ENCODE measurements around the gene ESPN.

Gene ESPN

DNA sequence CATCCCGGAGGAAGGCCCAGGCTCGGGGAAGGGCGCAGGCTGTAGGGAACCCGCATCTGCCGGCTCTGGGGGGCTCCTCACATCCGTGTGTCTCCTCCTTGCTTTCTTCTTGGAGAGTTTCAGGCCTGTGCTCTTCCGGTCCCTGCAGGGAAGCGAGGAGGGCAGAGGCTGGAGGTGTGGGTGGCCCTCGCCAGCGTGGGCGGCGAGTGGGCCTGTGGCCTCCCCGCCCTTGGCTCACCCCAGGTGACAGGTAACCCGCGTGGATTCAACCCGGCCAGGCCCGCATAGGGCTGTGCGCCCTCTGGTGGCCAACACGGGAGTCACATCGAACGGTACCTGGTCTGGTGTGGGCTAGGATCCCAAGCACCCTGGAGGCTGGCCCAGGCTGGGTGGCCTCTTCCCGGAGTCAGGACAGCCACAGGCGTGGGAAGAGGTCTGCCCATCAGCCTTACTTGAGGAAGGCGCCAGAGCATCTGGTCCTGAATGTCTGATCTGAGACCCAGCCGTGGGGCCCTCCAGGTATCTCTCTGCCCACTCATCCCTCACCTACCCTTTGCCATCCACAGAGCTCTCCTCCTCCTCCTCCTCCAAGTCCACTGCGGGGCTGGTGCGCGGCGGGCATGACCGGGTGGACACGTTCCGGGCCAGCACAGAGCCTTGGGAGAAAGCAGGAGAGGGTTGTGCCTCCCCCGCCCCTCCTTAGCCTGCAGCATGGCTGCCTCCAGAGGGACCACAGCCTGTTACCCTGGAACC, 51.0 kb downstream of the ESPN start:
- no peak overlapping the region for H3K4me3 ChIP-seq (ENCODE audit: low read depth, low read length)
- TF ChIP-seq, protein P1, sequence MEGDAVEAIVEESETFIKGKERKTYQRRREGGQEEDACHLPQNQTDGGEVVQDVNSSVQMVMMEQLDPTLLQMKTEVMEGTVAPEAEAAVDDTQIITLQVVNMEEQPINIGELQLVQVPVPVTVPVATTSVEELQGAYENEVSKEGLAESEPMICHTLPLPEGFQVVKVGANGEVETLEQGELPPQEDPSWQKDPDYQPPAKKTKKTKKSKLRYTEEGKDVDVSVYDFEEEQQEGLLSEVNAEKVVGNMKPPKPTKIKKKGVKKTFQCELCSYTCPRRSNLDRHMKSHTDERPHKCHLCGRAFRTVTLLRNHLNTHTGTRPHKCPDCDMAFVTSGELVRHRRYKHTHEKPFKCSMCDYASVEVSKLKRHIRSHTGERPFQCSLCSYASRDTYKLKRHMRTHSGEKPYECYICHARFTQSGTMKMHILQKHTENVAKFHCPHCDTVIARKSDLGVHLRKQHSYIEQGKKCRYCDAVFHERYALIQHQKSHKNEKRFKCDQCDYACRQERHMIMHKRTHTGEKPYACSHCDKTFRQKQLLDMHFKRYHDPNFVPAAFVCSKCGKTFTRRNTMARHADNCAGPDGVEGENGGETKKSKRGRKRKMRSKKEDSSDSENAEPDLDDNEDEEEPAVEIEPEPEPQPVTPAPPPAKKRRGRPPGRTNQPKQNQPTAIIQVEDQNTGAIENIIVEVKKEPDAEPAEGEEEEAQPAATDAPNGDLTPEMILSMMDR (IDR thresholded peaks at IDR 0.05; ENCODE audit: low read depth, low read length, missing control alignments): peak; percentile 98
- no peak for DNase-seq (ENCODE audit: low read depth)

DNA sequence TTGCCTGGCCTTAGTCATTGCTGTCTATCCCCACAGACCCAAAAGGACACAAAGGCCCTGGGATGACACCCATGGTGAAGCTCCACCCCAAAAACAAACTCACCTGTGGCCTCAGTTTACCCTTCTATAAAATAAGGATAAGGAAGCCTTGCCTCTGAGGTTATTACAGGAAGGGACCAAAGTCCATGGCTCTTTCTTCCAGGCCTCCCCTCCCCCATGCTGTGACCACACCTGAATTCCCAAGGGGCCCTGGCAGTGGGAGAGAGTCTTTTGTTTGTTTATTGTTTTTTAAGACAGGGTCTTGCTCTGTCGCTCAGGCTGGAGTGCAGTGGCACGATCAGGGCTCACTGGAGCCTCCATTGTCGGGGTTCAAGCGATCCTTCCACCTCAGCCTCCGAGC, 51.9 kb downstream of the ESPN start:
- TF ChIP-seq, protein P1 (IDR thresholded peaks at IDR 0.05; ENCODE audit: low read depth, low read length, missing control alignments): no peak
- no peak for DNase-seq (ENCODE audit: low read depth)
- H3K4me3 ChIP-seq (ENCODE audit: low read depth, low read length): no peak overlapping the region

DNA sequence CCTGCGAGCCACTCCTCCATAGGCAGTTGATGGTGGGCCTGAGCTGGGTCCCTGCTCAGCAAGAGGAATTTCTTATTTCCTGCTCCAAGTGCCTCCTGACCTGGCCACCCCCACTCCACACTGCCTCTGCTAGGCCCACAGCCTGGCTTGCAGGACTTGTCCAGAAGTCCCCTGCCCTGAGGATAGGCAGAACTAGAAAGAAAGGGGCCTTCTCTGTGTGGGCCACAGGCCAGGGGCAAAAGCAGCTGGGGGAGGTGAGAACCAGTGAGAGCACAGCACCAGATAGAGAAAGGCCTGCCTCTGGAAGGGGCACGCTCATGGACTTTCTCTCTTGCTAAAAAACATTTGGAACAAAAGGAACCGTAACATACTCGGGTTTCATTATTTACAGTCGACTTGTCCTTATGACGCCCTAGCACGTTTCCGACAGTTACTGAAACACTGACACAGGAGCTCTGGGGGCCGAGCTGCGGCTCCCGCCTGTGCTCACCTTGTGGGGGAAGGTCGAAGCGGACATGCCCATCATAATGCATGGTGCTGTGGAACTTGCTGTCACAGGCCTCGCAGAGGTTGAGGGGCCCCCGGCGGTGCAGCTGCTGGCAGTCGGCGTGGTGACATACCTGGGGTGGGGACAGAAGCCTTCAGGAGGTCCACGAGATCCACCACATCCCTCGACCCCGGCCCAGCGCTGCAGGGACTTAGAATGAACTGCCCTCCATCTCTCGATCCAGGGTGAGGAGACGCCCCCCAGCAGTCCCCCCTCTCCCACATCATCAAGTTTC, 52.7 kb downstream of the ESPN start:
- no peak overlapping the region for H3K4me3 ChIP-seq (ENCODE audit: low read depth, low read length)
- DNase-seq (ENCODE audit: low read depth): no peak
- TF ChIP-seq, protein P1 (IDR thresholded peaks at IDR 0.05; ENCODE audit: low read depth, low read length, missing control alignments): no peak

DNA sequence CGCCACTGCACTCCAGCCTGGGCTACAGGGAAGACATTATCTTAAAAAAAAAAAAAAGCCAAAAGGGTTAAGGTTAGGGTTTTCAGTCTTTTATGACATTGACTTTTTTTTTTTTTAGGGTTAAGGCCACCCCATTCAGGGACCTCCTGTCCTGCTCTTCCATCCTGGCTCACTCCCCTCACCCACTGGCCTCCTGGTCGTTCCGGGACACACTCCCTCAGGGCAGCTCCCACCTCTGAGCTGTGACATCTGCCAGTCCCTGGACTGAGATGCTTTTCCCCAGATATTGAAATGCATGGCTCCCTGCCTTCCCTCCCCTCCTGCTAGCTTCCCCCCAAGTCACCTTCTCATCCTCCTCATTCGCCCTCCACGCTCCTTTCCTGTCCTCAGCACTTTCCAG, 57.2 kb downstream of the ESPN start:
- no peak overlapping the region for H3K4me3 ChIP-seq (ENCODE audit: low read depth, low read length)
- TF ChIP-seq, protein P1 (IDR thresholded peaks at IDR 0.05; ENCODE audit: low read depth, low read length, missing control alignments): no peak
- no peak for DNase-seq (ENCODE audit: low read depth)

DNA sequence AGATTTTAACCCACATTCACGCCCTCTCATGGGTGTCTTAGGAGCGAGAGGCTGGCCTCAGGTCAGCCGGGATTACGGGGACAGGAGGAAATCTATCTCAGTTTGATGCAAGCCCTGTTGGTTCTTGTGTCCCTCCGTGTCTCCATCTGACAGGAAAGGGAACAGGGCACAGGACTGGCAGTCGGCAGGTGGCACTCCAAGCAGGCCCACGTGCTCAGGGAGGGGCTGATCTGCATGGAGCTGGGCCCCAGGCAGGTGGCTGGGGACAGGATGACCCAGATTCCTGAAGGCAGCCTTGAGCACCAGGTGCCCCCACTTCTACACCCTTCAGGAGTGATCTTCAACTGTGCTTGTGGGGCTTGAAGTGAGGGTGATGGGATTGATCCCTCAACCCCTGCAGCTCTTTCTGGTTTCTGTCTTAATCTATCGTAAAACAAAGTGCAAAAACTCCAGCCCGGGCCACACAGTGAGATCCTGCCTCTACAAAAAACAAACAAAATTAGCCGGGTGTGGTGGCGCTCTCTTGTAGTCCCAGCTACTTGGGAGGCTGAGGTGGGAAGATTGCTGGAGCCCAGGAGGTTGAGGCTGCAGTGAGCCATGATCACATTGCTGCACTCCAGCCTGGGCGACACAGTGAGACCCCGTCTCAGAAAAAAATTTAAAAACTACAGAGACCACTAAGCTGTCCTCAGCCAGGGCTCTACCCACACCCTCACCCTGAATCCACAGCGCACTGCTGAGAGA, 58.6 kb downstream of the ESPN start:
- H3K4me3 ChIP-seq (ENCODE audit: low read depth, low read length): no peak overlapping the region
- DNase-seq (ENCODE audit: low read depth): no peak
- TF ChIP-seq, protein P1 (IDR thresholded peaks at IDR 0.05; ENCODE audit: low read depth, low read length, missing control alignments): no peak

DNA sequence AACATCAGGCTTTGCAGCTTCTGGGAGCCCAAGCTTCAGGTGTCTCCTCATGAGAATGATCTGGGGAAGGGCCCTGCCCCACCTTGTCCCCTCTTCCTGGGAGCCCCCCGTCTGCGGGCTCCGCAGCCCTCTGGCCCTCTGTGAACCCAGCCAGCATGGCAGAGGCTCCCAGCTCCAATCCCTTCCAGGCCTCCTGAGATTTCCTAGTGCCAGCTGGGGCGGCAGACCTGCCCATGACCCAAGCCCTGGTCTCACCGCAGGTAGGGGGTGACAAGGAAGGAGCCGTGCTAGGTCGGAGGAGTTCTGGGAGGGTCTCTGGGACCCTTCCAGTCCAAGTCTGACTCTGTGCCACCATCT, 59.2 kb downstream of the ESPN start:
- no peak overlapping the region for H3K4me3 ChIP-seq (ENCODE audit: low read depth, low read length)
- TF ChIP-seq, protein P1 (IDR thresholded peaks at IDR 0.05; ENCODE audit: low read depth, low read length, missing control alignments): no peak

More for the DNA sequence above, 59.2 kb downstream of the ESPN start:
- no peak for DNase-seq (ENCODE audit: low read depth)

Data from GM12864 (cell line).